Hepatocyte (in vitro differentiated cells): ENCODE data around the gene ADGRE2.

Experiments
- EZH2 ChIP-seq: fragments of 200-600 bp; sonication (generic); IDR thresholded peaks from 2 replicates; pipeline ENCODE4 v1.6.1; 2016; ENCODE audit warnings: antibody characterized with exemption, mild to moderate bottlenecking, borderline replicate concordance
- TF ChIP-seq, protein P1 (sequence below): fragments of 200-600 bp; sonication (generic); IDR thresholded peaks from 2 replicates; pipeline ENCODE4 v1.5.1; 2016; ENCODE audit warnings: antibody characterized with exemption, mild to moderate bottlenecking; ENCODE audit not compliant: poor library complexity

DNA sequence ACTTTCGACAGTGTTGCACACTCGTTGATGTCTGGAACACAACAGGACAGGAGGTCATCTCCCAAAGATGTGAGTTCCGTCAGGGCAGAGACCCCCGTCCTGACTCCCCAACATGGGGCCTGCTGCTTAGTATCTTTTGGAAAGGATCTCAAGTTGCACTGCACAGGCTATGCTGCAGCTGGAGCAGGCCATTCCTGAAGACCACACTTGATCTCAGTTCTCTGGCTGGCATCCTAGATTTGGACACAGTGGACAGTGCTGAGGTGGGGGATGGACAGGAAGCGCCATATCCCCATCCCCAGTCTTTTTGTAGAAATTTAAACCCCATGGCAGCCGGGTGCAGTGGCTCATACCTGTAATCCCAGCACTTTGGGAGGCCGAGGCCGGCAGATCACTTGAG is 5.9 kb downstream of the ADGRE2 start:
- no peak for TF ChIP-seq EZH2
- TF ChIP-seq, protein P1, sequence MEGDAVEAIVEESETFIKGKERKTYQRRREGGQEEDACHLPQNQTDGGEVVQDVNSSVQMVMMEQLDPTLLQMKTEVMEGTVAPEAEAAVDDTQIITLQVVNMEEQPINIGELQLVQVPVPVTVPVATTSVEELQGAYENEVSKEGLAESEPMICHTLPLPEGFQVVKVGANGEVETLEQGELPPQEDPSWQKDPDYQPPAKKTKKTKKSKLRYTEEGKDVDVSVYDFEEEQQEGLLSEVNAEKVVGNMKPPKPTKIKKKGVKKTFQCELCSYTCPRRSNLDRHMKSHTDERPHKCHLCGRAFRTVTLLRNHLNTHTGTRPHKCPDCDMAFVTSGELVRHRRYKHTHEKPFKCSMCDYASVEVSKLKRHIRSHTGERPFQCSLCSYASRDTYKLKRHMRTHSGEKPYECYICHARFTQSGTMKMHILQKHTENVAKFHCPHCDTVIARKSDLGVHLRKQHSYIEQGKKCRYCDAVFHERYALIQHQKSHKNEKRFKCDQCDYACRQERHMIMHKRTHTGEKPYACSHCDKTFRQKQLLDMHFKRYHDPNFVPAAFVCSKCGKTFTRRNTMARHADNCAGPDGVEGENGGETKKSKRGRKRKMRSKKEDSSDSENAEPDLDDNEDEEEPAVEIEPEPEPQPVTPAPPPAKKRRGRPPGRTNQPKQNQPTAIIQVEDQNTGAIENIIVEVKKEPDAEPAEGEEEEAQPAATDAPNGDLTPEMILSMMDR, result no peak
